ENCODE results near the gene PJA1.
A peak's percentile ranks its signal among the peaks of the same experiment; 100 is the strongest.

PJA1 gene

GRCh38 chrX:69136546-69137331, 28.5 kb downstream of the PJA1 start:
- Histone ChIP-seq H3K9me3 (ENCODE audit: control insufficient read depth, low read length) (no peaks in the 10 kb centered on the region), H3K4me1 (ENCODE audit: control insufficient read depth, insufficient read depth, low read length) (peaks cover 32% of the 10 kb centered on the region), H3K36me3 (ENCODE audit: control insufficient read depth, insufficient read depth, low read length) (no peaks in the 10 kb centered on the region), H3K4me3 (ENCODE audit: insufficient read depth, low read depth, low read length) (peak overlapping the region; percentile 6), H3K27me3 (ENCODE audit: control insufficient read depth, insufficient read depth, low read length, poor library complexity, severe bottlenecking) (no peaks in the 10 kb centered on the region), H3K27ac (ENCODE audit: insufficient read depth, low read depth, low read length, poor library complexity, severe bottlenecking) (peak overlapping the region; percentile 93)
- WGBS, 2 experiments: 3 to 4% methylated on average over 38 to 41 of the region's 42 CpGs

GRCh38 chrX:69133921-69134542, 31.2 kb downstream of the PJA1 start:
- no peak overlapping the region for H3K27ac ChIP-seq (ENCODE audit: insufficient read depth, low read depth, low read length, poor library complexity, severe bottlenecking)
- no peaks in the 10 kb centered on the region for H3K36me3 ChIP-seq (ENCODE audit: control insufficient read depth, insufficient read depth, low read length)
- WGBS, 2 experiments: 10 to 15% methylated on average over 6 of the region's 6 CpGs
- peaks cover 30% of the 10 kb centered on the region for H3K4me1 ChIP-seq (ENCODE audit: control insufficient read depth, insufficient read depth, low read length)
- H3K27me3 ChIP-seq (ENCODE audit: control insufficient read depth, insufficient read depth, low read length, poor library complexity, severe bottlenecking): peaks cover 8% of the 10 kb centered on the region
- no peaks in the 10 kb centered on the region for H3K9me3 ChIP-seq (ENCODE audit: control insufficient read depth, low read length)
- H3K4me3 ChIP-seq (ENCODE audit: insufficient read depth, low read depth, low read length): no peak overlapping the region

- H3K4me1 ChIP-seq (ENCODE audit: control insufficient read depth, insufficient read depth, low read length): peaks cover 34% of the 10 kb centered on the region
- 16 to 26% methylated on average over 4 of the region's 5 CpGs for WGBS, 2 experiments
- H3K9me3 ChIP-seq (ENCODE audit: control insufficient read depth, low read length): no peaks in the 10 kb centered on the region
- H3K27ac ChIP-seq (ENCODE audit: insufficient read depth, low read depth, low read length, poor library complexity, severe bottlenecking): no peak overlapping the region
- no peaks in the 10 kb centered on the region for H3K36me3 ChIP-seq (ENCODE audit: control insufficient read depth, insufficient read depth, low read length)
- peaks cover 21% of the 10 kb centered on the region for H3K27me3 ChIP-seq (ENCODE audit: control insufficient read depth, insufficient read depth, low read length, poor library complexity, severe bottlenecking)
- no peak overlapping the region for H3K4me3 ChIP-seq (ENCODE audit: insufficient read depth, low read depth, low read length)
Observed at GRCh38 chrX:69131886-69132285, 33.4 kb downstream of the PJA1 start.

- no peaks in the 10 kb centered on the region for H3K36me3 ChIP-seq (ENCODE audit: control insufficient read depth, insufficient read depth, low read length)
- 100% methylated on average over 1 of the region's 2 CpGs; no CpG with 5 or more reads in 1 of the 2 experiments for WGBS, 2 experiments
Observed at GRCh38 chrX:69130439-69130838, 34.8 kb downstream of the PJA1 start.

GRCh38 chrX:69128588-69128987, 36.7 kb downstream of the PJA1 start:
- Histone ChIP-seq H3K27ac (ENCODE audit: insufficient read depth, low read depth, low read length, poor library complexity, severe bottlenecking) (no peak overlapping the region), H3K36me3 (ENCODE audit: control insufficient read depth, insufficient read depth, low read length) (no peaks in the 10 kb centered on the region), H3K4me3 (ENCODE audit: insufficient read depth, low read depth, low read length) (no peak overlapping the region), H3K27me3 (ENCODE audit: control insufficient read depth, insufficient read depth, low read length, poor library complexity, severe bottlenecking) (peaks cover 23% of the 10 kb centered on the region), H3K9me3 (ENCODE audit: control insufficient read depth, low read length) (no peaks in the 10 kb centered on the region), H3K4me1 (ENCODE audit: control insufficient read depth, insufficient read depth, low read length) (peaks cover 27% of the 10 kb centered on the region)
- WGBS, 2 experiments: 7% methylated on average over 34 of the region's 34 CpGs

More at GRCh38 chrX:69130439-69130838, 34.8 kb downstream of the PJA1 start:
- H3K27ac ChIP-seq (ENCODE audit: insufficient read depth, low read depth, low read length, poor library complexity, severe bottlenecking): no peak overlapping the region
- H3K27me3 ChIP-seq (ENCODE audit: control insufficient read depth, insufficient read depth, low read length, poor library complexity, severe bottlenecking): peaks cover 23% of the 10 kb centered on the region
- peaks cover 25% of the 10 kb centered on the region for H3K4me1 ChIP-seq (ENCODE audit: control insufficient read depth, insufficient read depth, low read length)
- no peaks in the 10 kb centered on the region for H3K9me3 ChIP-seq (ENCODE audit: control insufficient read depth, low read length)
- no peak overlapping the region for H3K4me3 ChIP-seq (ENCODE audit: insufficient read depth, low read depth, low read length)

- H3K27me3 ChIP-seq (ENCODE audit: control insufficient read depth, insufficient read depth, low read length, poor library complexity, severe bottlenecking): peaks cover 23% of the 10 kb centered on the region
- peaks cover 23% of the 10 kb centered on the region for H3K4me1 ChIP-seq (ENCODE audit: control insufficient read depth, insufficient read depth, low read length)
- H3K36me3 ChIP-seq (ENCODE audit: control insufficient read depth, insufficient read depth, low read length): no peaks in the 10 kb centered on the region
- H3K9me3 ChIP-seq (ENCODE audit: control insufficient read depth, low read length): no peaks in the 10 kb centered on the region
- no peak overlapping the region for H3K27ac ChIP-seq (ENCODE audit: insufficient read depth, low read depth, low read length, poor library complexity, severe bottlenecking)
- WGBS, 2 experiments: 88 to 98% methylated on average over 2 to 3 of the region's 3 CpGs
- H3K4me3 ChIP-seq (ENCODE audit: insufficient read depth, low read depth, low read length): no peak overlapping the region
Observed at GRCh38 chrX:69127466-69127865, 37.8 kb downstream of the PJA1 start.

GRCh38 chrX:69126642-69127041, 38.6 kb downstream of the PJA1 start:
- H3K27me3 ChIP-seq (ENCODE audit: control insufficient read depth, insufficient read depth, low read length, poor library complexity, severe bottlenecking): peaks cover 23% of the 10 kb centered on the region
- WGBS, 2 experiments: 89 to 93% methylated on average over 4 to 5 of the region's 5 CpGs
- no peak overlapping the region for H3K27ac ChIP-seq (ENCODE audit: insufficient read depth, low read depth, low read length, poor library complexity, severe bottlenecking)
- no peak overlapping the region for H3K4me3 ChIP-seq (ENCODE audit: insufficient read depth, low read depth, low read length)
- no peaks in the 10 kb centered on the region for H3K36me3 ChIP-seq (ENCODE audit: control insufficient read depth, insufficient read depth, low read length)
- H3K9me3 ChIP-seq (ENCODE audit: control insufficient read depth, low read length): no peaks in the 10 kb centered on the region
- peaks cover 16% of the 10 kb centered on the region for H3K4me1 ChIP-seq (ENCODE audit: control insufficient read depth, insufficient read depth, low read length)

GRCh38 chrX:69125094-69125493, 40.2 kb downstream of the PJA1 start:
- Histone ChIP-seq H3K4me3 (ENCODE audit: insufficient read depth, low read depth, low read length) (no peak overlapping the region), H3K4me1 (ENCODE audit: control insufficient read depth, insufficient read depth, low read length) (peaks cover 16% of the 10 kb centered on the region), H3K27me3 (ENCODE audit: control insufficient read depth, insufficient read depth, low read length, poor library complexity, severe bottlenecking) (peaks cover 23% of the 10 kb centered on the region), H3K36me3 (ENCODE audit: control insufficient read depth, insufficient read depth, low read length) (no peaks in the 10 kb centered on the region), H3K9me3 (ENCODE audit: control insufficient read depth, low read length) (no peaks in the 10 kb centered on the region), H3K27ac (ENCODE audit: insufficient read depth, low read depth, low read length, poor library complexity, severe bottlenecking) (no peak overlapping the region)
- WGBS, 2 experiments: 91 to 96% methylated on average over 5 of the region's 5 CpGs

- H3K4me3 ChIP-seq (ENCODE audit: insufficient read depth, low read depth, low read length): no peak overlapping the region
- 96 to 100% methylated on average over 3 of the region's 3 CpGs for WGBS, 2 experiments
- no peak overlapping the region for H3K27ac ChIP-seq (ENCODE audit: insufficient read depth, low read depth, low read length, poor library complexity, severe bottlenecking)
- no peaks in the 10 kb centered on the region for H3K36me3 ChIP-seq (ENCODE audit: control insufficient read depth, insufficient read depth, low read length)
- peaks cover 16% of the 10 kb centered on the region for H3K27me3 ChIP-seq (ENCODE audit: control insufficient read depth, insufficient read depth, low read length, poor library complexity, severe bottlenecking)
- H3K9me3 ChIP-seq (ENCODE audit: control insufficient read depth, low read length): no peaks in the 10 kb centered on the region
- peaks cover 15% of the 10 kb centered on the region for H3K4me1 ChIP-seq (ENCODE audit: control insufficient read depth, insufficient read depth, low read length)
Observed at GRCh38 chrX:69124108-69124507, 41.1 kb downstream of the PJA1 start.

- no peak overlapping the region for H3K27ac ChIP-seq (ENCODE audit: insufficient read depth, low read depth, low read length, poor library complexity, severe bottlenecking)
- H3K9me3 ChIP-seq (ENCODE audit: control insufficient read depth, low read length): no peaks in the 10 kb centered on the region
- H3K4me3 ChIP-seq (ENCODE audit: insufficient read depth, low read depth, low read length): no peak overlapping the region
- WGBS, 2 experiments: 83% methylated on average over 7 to 8 of the region's 8 CpGs
- no peaks in the 10 kb centered on the region for H3K36me3 ChIP-seq (ENCODE audit: control insufficient read depth, insufficient read depth, low read length)
- peaks cover 12% of the 10 kb centered on the region for H3K27me3 ChIP-seq (ENCODE audit: control insufficient read depth, insufficient read depth, low read length, poor library complexity, severe bottlenecking)
- H3K4me1 ChIP-seq (ENCODE audit: control insufficient read depth, insufficient read depth, low read length): peaks cover 11% of the 10 kb centered on the region
Observed at GRCh38 chrX:69123481-69123880, 41.8 kb downstream of the PJA1 start.

Data from ectodermal cell (in vitro differentiated cells).